Body of pancreas (tissue), 4 donors: Measurements from ENCODE around the gene TNRC6B.

Experiments
- POLR2A ChIP-seq, 3 donors: fragments of 450-650 bp; IDR thresholded peaks; one replicate each; pipeline ENCODE4 v1.6.1; 2016; ENCODE audit warnings: antibody characterized with exemption in 3 of 3, mild to moderate bottlenecking in 2 of 3
- TF ChIP-seq, protein P1 (sequence below), 7 experiments: fragments of 450-650 bp in 4 of 7; fragments of 200-600 bp in 3 of 7; sonication (generic) in 3 of 7; IDR thresholded peaks; one replicate each; pipeline ENCODE4 v1.5.1; 2016 to 2019; ENCODE audit warnings: antibody characterized with exemption in 7 of 7

DNA sequence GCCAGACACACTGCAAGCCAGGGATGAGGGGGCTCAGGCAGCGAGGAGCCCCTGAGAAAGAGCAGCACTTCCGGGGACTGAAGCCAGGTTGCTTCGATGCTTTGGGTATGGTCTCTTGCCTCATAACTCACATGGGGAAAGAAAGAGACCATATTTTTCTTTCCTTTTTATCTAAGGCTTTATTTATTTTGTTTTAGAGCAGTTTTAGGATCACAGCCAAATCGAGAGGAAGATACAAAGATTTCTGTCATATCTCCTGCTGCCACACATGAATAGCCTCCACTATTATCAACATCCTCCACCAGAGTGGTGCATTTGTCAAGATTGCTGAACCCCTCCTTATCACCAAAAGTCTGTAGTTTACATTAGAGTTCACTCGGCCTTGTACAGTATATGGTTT lies 144.3 kb downstream of the TNRC6B start:
- TF ChIP-seq, protein P1, sequence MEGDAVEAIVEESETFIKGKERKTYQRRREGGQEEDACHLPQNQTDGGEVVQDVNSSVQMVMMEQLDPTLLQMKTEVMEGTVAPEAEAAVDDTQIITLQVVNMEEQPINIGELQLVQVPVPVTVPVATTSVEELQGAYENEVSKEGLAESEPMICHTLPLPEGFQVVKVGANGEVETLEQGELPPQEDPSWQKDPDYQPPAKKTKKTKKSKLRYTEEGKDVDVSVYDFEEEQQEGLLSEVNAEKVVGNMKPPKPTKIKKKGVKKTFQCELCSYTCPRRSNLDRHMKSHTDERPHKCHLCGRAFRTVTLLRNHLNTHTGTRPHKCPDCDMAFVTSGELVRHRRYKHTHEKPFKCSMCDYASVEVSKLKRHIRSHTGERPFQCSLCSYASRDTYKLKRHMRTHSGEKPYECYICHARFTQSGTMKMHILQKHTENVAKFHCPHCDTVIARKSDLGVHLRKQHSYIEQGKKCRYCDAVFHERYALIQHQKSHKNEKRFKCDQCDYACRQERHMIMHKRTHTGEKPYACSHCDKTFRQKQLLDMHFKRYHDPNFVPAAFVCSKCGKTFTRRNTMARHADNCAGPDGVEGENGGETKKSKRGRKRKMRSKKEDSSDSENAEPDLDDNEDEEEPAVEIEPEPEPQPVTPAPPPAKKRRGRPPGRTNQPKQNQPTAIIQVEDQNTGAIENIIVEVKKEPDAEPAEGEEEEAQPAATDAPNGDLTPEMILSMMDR (IDR thresholded peaks at IDR 0.05), result no peak
- no peak for TF ChIP-seq POLR2A (IDR thresholded peaks at IDR 0.05)
